Measurements from ENCODE around the gene AMACR.
"Not testable (repeated sequence)": the region's sequence is repeated elsewhere in the genome, so short reads cannot be mapped to it uniquely, and the experiment has no call there.

The AMACR gene

GRCh38 chr5:33964132-33964700, 43.6 kb downstream of the AMACR start:
- no peak for DNase-seq

- DNase-seq, result no peak
These were observed 49.7 kb downstream of the AMACR start for GRCh38 chr5:33958176-33958575.

DNA sequence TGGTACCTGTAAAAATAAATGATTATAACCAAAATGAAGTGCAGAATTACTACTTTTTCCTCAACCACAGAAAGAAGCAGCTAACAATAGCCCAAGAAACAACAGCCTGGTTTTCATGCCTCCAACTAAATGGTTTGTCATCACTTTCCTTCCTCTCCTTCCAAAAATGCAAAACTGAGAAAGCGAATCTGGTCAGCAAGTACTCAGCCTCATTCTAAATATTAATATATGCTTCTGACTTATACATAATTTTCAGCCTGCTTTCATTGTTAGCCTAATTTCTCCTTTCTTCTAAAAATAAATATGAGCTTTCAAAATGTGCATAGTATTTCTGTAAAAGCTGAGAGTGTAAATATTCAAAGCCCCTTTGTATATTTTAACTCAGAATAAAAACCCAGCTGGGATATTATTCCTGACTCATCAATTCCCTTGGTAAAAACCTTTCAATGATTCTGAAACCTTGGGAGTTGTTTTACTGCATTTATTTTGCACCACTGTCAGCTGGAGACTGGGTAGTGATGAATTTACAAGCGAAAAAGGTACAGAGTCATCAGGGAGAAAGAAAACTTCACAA, 50.2 kb downstream of the AMACR start:
- no peak for DNase-seq

GRCh38 chr5:33952175-33952574, 55.7 kb downstream of the AMACR start:
- not testable (repeated sequence) for DNase-seq

DNA sequence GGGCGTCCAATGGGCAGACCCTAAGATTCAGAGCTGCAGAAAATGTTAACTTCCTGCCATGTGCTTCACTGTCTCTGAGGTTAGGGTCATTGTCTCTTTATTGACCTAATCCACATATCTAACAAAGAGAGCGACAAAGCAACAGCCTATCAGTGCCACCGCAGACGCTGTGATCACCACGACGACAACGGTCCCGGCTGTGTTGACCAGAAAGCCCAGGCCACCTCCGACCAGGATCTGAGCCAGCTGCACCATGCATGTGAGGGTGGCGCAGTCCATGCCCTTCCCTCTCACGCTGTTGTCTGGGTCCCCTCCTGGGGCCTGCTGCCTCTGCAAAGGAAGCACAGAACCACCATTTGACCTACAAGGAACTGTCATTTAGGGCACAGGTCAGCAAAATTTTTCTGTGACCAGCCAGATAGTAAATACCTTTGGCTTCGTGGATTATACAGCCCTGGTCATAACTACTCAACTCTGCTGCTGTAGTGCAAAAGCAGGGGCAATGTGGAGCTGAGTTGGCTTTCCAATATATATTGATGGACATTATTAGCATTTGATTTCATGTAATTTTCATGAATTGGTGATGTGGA, 63.2 kb downstream of the AMACR start:
- DNase-seq, result no peak

GRCh38 chr5:33941090-33941489, 66.8 kb downstream of the AMACR start:
- no peak for DNase-seq

GRCh38 chr5:33939556-33940262, 68.1 kb downstream of the AMACR start:
- no peak for DNase-seq

- no peak for DNase-seq
These were observed 69.0 kb downstream of the AMACR start for GRCh38 chr5:33938881-33939280.

GRCh38 chr5:33938507-33938796, 69.4 kb downstream of the AMACR start:
- DNase-seq, result no peak

- no peak for DNase-seq
These were observed 69.9 kb downstream of the AMACR start for GRCh38 chr5:33937707-33938506.

DNA sequence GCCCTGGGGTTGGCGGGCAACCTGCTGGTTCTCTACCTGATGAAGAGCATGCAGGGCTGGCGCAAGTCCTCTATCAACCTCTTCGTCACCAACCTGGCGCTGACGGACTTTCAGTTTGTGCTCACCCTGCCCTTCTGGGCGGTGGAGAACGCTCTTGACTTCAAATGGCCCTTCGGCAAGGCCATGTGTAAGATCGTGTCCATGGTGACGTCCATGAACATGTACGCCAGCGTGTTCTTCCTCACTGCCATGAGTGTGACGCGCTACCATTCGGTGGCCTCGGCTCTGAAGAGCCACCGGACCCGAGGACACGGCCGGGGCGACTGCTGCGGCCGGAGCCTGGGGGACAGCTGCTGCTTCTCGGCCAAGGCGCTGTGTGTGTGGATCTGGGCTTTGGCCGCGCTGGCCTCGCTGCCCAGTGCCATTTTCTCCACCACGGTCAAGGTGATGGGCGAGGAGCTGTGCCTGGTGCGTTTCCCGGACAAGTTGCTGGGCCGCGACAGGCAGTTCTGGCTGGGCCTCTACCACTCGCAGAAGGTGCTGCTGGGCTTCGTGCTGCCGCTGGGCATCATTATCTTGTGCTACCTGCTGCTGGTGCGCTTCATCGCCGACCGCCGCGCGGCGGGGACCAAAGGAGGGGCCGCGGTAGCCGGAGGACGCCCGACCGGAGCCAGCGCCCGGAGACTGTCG, 70.7 kb downstream of the AMACR start:
- DNase-seq, result peak; percentile 44

DNA sequence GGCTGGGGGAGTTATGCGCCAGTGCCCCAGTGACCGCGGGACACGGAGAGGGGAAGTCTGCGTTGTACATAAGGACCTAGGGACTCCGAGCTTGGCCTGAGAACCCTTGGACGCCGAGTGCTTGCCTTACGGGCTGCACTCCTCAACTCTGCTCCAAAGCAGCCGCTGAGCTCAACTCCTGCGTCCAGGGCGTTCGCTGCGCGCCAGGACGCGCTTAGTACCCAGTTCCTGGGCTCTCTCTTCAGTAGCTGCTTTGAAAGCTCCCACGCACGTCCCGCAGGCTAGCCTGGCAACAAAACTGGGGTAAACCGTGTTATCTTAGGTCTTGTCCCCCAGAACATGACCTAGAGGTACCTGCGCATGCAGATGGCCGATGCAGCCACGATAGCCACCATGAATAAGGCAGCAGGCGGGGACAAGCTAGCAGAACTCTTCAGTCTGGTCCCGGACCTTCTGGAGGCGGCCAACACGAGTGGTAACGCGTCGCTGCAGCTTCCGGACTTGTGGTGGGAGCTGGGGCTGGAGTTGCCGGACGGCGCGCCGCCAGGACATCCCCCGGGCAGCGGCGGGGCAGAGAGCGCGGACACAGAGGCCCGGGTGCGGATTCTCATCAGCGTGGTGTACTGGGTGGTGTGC, 71.4 kb downstream of the AMACR start, which contains the start of gene RXFP3:
Gene RXFP3, plus strand, starts transcription at position 6 of the 636 bp plus-strand sequence. Its CDS starts 355 bp downstream, at position 361.
- peak; percentile 44 for DNase-seq

All from NCI-H2029 (cell line).